B cell (primary cell): Measurements from ENCODE around the gene NT5C.

Experiments
- CTCF ChIP-seq: fragments of 200-600 bp; IDR thresholded peaks from one replicate; pipeline ENCODE4 v1.8.0; 2022; ENCODE audit warnings: antibody characterized with exemption, mild to moderate bottlenecking
- EZH2 ChIP-seq: IDR thresholded peaks from 2 replicates; pipeline ENCODE4 v1.6.1; 2012; ENCODE audit warnings: borderline replicate concordance, low read depth, mild to moderate bottlenecking, moderate library complexity, low read length; ENCODE audit not compliant: insufficient read depth, poor library complexity, severe bottlenecking

DNA sequence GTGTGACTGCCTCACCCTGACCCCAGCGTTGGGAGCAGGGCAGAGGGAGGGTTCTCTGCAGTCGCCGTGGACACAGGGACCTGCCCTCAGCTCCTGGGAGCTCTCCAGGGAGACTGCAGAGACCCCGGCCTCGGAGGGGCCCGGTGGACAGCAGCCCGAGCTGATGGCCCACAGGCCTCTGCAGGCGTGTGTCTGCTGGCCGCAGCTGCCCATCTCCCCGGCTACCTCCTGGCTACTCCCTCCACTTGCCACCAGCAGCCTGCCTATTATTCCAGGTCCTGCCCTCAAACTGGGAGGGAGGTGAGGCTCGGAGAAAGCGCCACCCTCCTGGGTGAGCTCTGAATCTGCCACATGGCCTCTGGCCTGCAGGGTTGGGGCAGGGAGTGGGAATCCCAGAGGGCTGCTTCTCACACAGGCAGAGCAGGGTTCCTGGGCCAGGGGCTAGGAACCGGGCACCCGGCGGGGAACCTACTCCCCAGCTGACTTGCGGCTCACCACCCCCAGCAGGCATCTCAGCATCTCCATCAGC, 36.6 kb downstream of the NT5C start:
- TF ChIP-seq CTCF (no peak), EZH2 (no peak)
